CD4-positive, alpha-beta T cell treated with Interleukin-21 for 1 hour (primary cell): Measurements from ENCODE around the gene RNF141.

Experiments
- DNase-seq: peaks from one replicate; pipeline ENCODE4 v3.0.0-alpha.2; 2020

Gene RNF141

DNA sequence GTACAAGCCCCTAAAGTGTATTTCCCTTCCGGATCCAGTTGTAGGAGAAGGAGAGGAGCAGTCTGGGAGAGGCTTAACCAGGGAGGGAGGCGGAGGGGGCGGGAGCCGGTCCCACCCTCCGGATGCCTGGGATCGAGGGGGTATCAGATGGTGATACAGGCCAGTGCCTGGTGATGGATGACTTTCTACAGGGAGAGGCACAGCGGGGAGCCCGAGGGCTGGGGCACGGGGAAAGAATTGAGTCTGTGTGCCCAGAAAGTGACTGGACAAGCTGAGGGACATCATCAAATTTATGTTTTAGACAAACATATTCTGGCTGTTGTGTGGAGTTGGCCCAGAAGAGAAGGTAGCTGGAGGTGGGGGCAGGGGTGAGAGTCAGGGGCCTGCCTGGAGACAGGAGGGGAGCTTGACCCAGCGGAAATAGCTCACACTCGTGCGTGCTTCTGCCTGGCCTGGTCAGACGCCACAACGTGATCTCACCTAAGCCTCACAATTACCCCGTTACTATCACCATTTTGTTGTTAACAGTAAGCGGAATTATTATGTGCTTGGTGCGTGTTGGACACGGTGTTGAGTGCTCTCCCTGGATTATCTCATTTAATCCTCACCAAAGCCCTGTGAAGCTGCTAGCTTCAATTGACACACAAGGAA, 43.5 kb downstream of the RNF141 start:
- no peak for DNase-seq

DNA sequence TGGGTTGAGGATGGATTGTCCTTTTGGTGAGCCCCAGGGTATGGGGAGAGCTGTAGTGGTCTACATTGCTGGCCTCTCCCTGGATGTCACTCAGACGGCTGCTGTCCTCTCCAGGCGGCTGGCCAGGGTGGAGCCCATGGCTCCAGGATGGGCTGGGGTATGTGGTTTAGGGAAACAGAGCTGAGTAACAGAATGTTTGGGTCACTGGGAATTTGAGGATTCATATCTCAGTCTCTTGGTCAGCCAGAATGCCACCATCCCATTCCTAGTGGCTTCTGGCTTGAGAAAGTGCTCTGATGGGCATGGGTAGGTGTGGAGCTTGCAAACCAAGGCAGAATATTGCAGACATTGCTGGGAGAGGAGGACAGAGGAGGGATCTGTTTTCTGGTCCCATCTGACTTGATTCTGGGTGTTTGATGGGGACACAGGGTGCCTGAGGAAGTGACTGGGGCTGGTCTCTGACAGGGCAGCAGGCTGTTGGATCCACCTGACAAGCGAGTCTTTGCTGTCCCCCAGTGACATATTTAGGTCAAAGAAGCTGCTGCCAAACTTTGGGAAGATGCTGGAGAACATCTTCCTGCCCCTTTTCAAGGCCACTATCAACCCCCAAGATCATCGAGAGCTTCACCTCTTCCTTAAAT, 44.6 kb downstream of the RNF141 start:
- no peak for DNase-seq

DNA sequence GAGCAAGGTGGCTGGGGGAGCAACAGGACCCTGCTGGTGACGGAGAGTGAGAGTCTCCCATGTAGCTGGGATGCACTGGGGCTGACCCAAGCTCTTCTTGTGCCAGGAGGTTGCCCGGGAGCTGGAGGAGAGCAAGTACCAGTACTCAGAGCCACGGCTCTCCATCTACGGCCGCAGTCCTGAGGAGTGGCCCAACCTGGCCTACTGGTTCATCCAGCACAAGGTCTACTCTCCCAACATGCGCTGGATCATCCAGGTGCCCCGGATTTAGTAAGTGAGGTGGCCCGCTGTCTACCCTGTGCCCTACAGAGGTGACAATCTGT, 45.6 kb downstream of the RNF141 start:
- no peak for DNase-seq

DNA sequence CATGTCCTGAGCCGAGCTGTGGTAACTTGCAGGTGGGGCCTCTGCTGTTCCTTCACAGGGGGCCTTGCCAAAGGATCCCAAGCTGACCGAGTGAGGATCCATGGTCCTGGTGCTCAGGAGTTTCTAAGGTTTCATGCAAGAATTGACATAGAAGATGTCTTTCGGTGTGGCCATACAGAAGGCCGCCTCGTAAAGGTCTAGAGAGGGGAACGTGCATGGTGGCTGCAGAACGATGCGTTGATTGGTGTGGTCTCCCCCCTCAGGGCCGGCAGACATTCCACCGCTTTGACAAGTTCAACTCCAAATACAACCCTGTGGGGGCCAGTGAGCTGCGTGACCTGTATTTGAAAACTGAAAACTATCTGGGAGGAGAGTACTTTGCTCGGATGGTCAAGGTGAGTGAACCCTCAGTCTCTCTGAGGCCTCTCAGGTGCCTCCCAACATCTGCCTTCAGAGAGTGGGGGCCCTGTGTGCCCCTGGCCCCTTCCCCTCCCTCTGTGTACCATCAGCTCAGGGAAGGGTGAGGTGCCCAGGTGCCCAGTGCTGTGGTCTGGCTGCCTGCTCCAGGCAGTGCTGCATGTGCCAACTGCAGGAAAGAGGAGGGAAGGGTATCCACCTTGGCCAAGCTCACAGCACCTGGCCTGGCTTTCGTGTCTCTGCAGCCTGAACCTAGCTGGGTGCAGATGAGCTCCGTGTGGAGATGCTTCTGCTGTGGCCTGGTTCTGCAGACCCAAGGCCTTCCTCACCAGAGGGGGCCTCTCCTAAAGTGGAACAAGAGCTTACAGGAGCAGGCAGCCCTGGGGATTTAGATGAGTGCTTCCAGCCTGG, 46.1 kb downstream of the RNF141 start:
- DNase-seq, result no peak

DNA sequence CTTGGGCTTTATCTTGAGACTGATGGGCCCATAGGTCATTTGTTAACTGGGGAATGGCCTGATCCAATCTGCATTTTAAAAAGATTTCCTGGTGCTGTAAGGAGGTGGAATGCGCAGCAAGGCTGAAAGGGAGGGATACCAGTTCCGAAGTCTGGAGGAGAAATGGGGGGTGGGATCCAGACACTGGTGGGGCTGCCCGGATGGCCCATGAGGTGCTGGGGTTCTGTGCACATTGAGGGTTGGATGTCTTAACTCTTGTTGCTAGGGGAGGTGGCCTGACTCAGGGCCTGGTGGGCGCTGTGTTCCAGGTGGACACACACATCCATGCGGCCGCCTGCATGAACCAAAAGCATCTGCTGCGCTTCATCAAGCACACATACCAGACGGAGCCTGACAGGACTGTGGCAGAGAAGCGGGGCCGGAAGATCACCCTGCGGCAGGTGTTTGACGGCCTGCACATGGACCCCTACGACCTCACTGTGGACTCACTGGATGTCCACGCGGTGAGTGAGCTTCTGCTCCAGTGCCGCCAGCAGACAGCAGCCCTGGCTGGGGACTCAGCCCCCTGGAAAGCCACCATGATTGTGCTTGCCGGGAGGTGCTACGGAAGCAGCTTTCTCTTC, 47.8 kb downstream of the RNF141 start:
- DNase-seq, result no peak

DNA sequence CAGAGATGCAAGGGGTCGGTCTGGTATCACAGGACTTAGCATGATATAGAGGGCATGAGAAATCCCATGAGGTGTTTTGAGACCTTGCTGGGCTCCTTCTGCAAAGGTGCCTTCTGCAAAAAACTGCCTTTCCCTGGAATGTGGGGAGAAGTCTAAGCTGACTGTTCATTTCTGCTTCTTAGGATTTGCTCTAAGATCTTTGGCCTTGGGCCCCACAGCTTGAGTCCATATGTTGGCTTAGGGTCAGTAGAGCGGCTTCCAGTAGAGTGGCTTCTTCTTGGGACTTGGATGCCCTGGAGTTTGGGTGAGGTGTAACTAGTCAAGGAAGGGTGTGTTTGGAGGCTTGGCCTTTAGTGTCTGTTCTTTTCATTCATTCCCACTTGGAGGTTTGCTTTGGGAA, 48.9 kb downstream of the RNF141 start:
- no peak for DNase-seq

DNA sequence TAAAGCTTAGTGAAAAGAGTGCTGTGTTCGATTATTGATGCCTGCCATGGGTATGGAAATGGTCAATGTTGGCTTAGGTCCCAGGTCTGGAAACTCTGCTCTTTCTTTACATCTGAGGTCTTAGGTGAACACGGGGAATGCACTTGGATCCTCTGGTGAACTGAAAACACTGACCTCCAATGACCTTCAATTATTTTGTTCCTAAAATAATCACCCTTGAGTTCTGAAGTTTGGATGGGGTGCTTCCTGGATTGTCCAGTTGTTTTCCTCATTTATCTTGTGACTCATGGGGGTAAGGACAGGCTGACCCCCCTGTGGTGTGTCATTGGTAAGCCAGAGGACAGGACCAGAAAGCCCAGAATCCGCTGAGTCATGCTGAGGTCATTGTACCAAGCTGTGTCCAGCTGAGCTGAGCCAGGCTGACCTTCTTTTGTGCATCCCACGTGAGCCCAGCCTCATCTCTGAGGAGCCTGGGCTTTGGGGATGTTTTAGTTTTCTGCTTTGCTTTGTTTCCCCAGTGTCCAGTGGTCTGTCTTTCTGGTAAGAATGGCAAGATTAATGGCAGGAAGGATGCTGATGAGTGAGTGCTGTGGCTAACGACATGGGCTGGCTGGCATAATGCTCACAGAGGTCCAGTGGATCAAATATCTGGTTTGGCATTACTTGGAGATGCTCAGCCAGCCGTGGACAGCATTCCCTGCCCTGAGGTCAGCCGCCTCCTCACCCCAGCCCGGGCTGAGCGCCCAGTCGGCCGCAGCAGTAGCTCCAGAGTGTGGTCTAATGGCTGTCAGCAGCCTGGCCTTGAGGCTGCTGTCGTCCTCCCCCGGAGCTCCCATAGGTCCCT, 50.4 kb downstream of the RNF141 start:
- DNase-seq, result no peak

DNA sequence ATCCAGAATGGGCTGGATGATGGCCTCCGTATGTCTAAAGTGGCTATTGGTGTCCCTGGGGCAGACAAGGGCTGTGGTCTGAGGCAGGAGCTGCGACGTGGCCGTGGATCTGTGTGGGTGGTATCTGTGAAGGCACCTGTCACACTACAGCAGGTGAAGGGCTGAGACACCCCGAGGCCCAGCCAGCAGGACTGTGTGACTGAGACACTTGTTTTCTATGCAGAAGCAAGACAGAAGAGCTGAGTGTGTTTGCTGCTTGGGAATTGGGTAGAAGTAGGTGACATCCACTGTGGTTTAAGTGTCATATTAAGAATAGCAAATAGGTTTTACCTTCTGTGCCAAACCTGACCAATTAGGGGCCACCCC, 51.0 kb downstream of the RNF141 start:
- DNase-seq, result no peak

DNA sequence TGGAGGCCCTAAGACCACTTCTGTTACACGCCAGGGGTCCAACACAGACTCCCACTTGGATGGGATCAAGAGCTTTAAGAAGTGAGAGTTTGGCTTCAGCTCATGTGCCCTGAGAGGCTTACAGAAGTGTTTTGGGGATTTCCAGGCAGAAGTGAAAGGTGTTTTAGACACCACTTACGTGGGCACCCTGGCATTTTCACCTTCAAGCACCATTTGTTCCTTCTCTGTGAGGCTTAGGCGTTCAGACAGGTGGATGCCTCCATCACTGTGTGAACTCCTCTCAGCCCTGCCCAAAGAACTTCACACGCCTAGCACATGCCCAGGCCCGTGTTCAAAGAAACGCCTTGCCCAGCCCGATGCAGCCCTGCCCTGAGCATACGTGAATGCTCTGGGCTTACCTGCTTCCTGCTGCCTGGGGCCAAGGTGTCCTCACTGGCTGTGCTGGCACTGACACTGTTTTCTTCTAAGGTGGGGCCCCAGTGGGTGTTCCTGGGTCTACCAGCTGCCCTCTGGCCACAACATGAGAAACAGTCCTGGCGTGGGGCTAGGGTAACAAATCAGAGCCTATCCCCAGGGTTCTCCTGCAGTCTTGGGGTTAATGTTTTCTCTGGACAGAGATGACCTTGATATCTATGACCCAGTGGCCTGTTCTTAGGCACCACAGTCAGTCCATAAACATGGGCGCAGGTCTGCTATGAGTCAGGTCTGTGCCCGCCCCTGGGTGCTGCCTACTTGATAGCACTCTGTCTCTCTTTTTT, 51.9 kb downstream of the RNF141 start:
- no peak for DNase-seq

DNA sequence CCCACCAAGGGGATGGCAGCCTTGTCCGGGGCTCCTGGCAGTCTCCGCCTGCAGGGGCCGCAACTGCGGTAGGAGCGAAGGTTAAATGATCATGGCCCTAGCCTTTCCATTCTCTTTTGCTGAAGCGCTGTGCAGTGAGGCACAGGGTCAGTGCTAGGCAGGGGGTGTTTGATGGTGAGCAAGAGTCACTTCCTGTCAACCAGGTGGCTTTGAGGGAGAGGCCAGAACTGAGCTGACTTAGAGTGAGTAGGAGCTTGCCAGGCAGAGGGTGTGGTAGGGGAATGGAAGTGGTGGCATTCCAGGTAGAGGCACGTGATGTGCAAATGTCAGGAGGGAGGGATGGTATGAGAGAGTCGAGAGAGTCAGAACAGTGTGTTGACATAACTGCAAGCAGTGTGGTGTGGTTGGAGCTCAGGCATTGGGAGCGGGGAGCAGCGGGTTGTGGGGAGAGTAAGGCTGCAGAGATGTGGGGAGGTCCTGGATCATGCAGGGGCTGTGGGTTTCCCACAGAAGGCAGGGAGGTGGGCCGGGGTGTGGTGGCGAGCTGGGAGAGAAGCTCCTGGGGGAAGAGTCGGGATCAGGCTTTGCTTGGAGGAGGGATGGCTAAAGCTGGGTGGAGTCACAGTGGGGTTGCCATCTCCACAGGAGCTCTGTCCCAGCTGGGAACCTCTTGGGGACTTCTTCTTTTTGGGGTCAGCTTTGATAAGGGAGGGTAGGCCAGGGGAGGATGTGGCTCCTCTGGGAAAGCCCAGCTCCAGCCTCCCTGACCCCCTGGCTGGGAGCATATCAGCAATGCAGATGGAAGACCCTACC, 52.7 kb downstream of the RNF141 start:
- no peak for DNase-seq

DNA sequence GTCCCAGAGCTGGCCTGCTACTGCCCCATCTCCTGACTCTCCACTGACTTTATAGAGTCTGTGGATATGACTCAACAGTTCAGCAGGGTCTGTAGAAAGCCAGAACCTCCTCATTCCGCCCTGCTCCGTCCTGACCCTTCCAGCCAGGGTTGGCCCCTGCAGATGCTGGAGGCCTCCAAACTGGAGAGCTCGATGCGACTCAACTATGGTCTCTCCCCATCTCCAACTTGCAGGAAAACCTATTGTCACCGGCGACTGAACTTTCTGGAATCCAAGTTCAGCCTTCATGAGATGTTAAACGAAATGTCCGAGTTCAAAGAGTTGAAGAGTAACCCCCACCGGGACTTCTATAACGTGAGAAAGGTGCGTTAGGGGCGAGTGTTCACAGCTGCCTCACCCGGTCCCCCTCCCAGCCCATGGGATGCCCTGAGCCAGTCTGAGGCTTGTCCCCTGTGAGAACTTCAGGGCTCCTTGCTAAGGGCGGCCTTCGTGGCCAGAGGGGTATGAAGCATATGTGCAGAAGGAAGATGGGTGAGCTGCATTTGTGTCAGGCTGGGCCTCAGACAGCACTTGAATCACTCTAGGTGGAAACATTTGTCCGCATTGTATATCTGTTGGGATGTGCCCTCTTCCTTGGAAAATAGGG, 53.9 kb downstream of the RNF141 start:
- no peak for DNase-seq

DNA sequence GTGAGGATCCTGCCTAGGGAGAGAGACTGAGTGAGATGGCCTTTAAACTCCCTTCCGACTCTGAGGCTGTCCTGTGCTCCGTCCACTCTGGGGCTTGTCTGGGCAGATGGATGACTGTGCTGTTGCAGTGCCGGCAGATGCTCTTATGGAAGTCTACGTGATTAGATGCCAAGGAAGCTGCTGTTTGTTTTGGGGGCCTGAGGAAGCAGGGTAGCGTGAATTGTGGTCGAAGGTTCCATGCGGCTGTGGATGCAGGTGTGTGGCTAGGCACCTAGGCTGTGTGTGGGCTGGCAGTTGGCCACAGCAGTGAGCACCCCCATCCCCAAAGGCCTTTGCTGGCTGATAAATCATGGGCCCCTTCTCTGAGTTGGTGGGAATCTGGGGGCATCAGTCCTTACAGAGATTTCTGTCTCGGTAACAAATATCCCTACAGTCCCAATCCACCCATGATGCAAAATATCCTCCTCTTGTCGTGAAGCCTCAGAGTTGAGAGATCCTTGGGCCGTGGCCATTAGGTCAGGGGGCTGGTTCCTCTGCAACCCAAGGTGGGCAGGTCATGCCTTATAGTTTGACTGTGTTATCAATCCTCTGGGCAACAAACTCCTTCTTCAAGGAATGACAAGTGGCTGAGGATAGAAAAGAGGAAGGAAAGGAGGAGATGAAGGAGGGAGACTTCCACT, 54.7 kb downstream of the RNF141 start:
- DNase-seq, result no peak

DNA sequence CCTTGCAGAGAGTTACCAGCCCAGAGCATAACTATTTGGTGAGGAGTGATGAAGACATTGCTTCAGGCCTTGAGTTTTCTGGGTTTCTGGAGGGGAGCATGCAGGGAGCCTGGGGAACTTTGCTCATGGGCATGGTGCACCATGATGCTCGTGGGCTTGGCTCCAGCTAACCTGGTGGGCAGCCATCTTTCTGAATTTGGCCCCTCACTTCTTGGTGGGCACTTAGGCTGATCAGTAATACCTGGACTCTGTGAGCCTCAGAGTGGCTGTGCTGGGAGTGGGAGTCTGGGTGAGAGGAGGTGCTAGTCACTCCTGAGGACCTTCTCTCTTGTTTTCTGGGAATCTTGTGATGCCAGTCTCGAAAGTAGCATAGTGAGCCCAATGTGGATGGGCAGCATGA, 55.3 kb downstream of the RNF141 start:
- no peak for DNase-seq

DNA sequence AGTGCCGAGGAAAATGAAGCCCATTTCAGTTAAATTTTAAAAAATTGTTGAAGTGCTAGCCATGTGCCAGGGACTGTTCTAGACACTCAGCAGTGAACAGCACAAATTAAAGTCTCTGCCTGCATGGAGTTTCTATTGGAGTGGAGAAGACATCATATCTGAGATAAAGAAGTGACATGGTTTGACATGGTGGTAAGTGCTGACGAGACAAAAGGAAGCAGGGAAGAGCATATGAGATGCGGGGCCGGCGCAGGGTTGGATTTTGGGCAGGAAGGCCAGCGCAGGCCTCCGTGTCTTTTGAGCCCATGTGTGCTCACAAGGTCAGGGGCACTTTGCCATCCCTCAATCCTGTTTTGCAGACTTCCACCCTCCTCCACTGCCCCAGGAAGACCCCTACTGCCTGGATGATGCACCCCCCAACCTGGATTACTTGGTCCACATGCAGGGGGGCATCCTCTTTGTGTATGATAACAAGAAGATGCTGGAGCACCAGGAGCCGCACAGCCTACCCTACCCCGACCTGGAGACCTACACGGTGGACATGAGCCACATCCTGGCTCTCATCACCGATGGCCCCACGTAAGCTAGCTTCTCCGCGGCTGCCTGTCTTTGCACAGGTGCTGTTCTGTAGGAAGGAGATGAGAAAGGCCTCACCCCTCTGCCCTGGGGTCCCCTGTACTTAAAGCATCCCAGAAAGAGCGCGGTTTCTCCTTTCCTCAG, 56.4 kb downstream of the RNF141 start:
- DNase-seq, result no peak

DNA sequence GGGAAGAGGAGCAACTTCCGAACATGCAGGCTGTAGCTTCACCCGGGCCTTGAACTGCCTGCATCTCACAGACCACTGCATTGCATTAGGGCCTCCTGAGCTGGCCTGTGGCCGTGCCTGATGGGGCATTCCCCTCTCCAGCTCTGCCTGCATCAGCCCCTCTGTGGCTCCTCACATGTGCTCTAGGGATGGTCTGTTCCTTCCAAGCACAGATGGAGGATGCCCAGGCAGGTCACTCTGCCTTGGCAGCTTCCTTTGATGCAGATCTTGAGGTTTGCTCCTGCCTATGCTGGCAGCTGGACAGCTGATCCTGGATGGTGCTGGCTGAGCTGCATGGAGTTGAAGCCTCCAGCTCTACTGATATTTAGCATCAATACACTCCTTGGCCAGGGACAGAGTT, 57.4 kb downstream of the RNF141 start:
- DNase-seq, result no peak

DNA sequence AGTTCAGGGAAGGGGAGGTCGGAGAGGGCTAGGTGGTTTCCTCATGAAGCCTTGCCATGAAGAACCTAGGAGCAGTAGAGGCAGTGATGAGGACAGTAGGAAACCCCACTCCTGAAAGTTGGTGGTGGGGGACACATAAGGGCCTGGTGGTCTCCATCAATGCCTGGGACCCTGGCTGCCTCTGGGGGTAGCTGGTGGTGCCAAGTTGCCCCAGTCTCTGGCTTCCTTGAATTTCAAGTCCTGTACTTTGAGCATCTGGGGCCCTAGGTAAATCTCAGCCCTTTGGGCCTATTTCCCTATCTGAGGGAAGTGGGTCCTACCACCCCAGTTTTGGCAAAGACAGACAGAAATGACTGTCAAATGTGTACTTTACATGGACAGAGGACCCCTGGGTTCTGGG, 57.8 kb downstream of the RNF141 start:
- no peak for DNase-seq

DNA sequence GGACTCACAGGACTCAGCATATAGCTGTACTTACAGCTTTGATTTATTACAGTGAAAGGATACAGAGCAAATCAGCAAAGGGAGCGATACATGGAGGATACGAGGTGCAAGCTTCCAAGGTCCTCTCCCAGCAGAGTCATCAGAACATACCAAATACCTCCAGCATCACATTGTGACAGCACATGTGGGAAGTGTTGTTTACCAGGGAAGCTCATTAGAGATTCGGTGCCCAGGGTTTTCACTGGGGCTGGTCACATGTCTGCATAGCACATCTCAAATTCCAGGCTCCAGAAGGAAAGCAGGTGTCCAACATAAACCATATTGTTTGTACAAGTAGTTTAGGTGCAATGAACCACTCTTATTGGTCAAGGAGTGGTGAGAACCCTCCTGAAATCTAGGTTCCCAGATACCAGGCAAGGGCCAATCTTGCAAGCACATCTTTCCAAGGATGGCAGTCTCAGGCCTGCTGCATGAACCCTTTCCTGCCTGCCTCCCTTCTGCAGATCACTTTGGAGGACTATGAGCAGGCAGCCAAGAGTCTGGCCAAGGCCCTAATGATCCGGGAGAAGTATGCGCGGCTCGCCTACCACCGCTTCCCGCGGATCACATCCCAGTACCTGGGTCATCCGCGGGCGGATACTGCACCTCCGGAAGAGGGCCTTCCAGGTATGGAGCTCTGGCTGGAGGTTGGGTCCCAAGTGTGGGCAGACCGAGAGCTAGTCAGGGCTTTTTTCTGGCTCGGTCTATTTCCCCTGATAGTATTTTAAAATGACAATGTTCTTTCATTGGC, 59.2 kb downstream of the RNF141 start:
- DNase-seq, result no peak

DNA sequence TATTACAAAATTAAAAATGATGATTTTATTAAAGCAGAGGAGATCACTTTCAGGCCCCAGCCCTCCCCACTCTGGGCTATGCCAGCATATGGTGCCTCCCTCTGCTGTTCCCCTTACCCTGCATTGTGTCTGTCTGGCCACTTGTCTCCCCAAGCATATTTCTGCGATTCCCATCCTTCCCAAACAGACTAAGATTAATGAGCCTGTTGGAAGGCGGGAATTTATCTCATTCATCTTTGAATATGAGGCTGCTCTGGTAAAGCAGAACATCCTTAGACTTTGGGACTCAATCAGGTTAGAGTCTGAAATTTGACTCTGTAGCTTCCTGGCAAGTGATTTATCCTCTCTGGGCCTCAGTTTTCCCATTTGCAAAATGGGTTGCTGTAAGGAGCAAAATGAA, 60.2 kb downstream of the RNF141 start:
- DNase-seq, result no peak

DNA sequence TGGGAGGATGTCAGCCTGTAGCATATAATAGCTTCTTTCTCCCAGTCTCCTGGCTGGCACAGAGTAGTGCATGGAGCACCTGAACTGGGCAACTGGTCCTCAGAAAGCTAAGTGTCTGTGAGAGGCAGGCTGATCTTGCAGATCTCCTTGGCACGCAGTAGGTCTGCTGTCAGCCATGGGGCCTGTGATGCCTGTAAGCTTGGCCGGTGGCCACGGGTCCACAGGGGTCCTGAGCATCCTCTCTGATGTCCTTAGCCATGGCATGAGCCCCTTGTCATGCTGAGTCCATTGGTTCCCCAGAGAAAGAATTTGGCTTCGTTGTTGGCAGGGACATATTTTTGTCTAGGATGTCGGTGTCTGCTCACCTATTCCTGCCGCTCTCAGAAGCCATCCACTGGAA, 61.0 kb downstream of the RNF141 start:
- no peak for DNase-seq
